Lower leg skin (tissue), 4 donors: ENCODE data around the gene NTN3. TPM values are rescaled to one million over a fixed set of nuclear protein-coding genes. Genes with fewer than 3 reads are reported as not detected.

Experiments used
- DNase-seq, 2 donors: peaks; one replicate each; pipeline ENCODE4 v3.0.0-alpha.2; 2019; ENCODE audit warnings: low spot score in 2 of 2
- H3K4me3 ChIP-seq: fragments of 200-600 bp; sonication (generic); 2 replicates; pipeline ENCODE4 v1.5.1; 2017; ENCODE audit warnings: mild to moderate bottlenecking, low read depth; ENCODE audit not compliant: poor library complexity, severe bottlenecking
- POLR2A ChIP-seq, 2 donors: fragments of 450-650 bp; IDR thresholded peaks; one replicate each; pipeline ENCODE4 v1.6.1; 2016 to 2017; ENCODE audit warnings: antibody characterized with exemption in 2 of 2, mild to moderate bottlenecking in 1 of 2, moderate library complexity in 1 of 2
- WGBS, 2 donors: methylation state at CpG; one replicate each; pipeline ENCODE4 v1.1.5; 2018; 5-methylcytosine and 5-hydroxymethylcytosine counted together
- intact Hi-C: fragments of 100-400 bp; cut with DNase I; formaldehyde crosslinking; loops from one replicate; pipeline ENCODE4 v1.15.0; 2023; ENCODE audit warnings: low total_unique reads
- total RNA-seq, 4 donors: library from RNA; depleted of rRNA; stranded (reverse); fragments of >200 nt; gene quantifications; one replicate each; pipeline ENCODE4 v1.1.0, GENCODE V29; 2016
- TF ChIP-seq, protein P1 (sequence below), 3 donors: fragments of 450-650 bp; IDR thresholded peaks; one replicate each; pipeline ENCODE4 v1.5.1; 2016; ENCODE audit warnings: antibody characterized with exemption in 3 of 3, mild to moderate bottlenecking in 3 of 3, moderate library complexity in 2 of 3

Gene NTN3
- total RNA-seq, 4 donors from 2014 or later = 0.45 to 0.95 TPM; not detected in 2

DNA sequence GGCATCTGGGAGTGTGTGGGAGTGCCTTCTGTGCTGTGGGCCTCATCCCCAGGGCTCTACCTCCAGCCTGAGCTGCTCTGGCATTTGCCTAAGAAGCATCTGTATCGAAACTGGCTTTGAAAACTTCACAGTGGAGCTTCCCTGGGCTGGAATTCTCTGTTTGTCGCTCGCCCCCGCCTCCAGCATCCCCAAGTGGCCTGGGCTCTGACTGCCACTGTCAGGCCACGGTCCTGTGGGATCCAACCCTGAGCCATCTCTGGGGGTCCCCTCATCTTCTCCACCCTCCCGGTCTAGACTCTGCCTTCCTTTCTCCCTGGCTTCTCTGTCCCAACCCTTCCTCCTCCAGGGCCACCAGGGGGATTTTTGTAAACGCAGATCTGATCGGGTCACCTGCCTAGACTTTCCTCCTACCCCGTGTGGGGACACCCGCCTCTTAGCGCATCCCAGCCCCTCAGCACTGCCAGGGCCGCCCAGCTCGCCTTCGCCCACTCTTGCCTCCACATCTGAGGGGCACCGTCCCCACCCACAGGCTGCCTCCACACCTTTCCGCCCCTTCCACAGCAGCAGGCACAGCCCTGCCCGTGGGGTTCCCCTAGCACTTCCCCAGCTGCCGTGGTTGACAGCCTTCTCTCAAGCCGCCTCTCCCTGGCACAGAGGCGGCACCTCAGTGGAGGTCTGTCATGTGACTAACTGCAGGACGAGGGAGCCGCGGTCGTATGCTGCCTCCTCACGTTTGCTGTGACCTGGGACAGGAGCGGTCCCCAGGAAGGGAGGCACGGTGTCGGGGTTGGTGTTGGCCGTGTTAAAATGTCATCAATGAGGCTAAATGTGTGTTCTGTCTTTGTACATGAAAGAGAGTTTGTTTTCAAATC is 15.8 kb downstream of the NTN3 start:
- no peak for TF ChIP-seq POLR2A (IDR thresholded peaks at IDR 0.05)
- no peak overlapping the region for H3K4me3 ChIP-seq
- DNase-seq = peak; percentile 73 to 94
- intact Hi-C loops = no loop called here
- 47 to 52% methylated on average over 29 of the region's 29 CpGs for WGBS, 2 donors

DNA sequence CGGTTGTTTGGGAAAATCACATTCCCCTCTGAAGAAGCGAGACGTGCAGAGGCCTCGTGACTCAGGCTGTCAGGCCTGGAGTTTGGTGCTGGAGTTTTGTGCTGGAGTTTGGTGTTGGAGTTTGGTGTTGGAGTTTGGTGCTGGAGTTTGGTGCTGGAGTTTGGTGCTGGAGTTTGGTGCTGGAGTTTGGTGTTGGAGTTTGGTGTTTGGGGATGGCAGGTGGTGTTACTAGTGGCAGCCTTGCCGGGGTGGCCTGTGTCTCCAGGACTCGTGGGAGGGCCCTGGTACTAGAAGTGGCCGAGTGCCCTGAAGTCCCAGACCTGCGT is 16.4 kb downstream of the NTN3 start:
- H3K4me3 ChIP-seq = no peak overlapping the region
- WGBS, 2 donors = 27 to 48% methylated on average over 8 of the region's 8 CpGs
- DNase-seq = no peak
- intact Hi-C loops = no loop called here
- TF ChIP-seq, protein P1, sequence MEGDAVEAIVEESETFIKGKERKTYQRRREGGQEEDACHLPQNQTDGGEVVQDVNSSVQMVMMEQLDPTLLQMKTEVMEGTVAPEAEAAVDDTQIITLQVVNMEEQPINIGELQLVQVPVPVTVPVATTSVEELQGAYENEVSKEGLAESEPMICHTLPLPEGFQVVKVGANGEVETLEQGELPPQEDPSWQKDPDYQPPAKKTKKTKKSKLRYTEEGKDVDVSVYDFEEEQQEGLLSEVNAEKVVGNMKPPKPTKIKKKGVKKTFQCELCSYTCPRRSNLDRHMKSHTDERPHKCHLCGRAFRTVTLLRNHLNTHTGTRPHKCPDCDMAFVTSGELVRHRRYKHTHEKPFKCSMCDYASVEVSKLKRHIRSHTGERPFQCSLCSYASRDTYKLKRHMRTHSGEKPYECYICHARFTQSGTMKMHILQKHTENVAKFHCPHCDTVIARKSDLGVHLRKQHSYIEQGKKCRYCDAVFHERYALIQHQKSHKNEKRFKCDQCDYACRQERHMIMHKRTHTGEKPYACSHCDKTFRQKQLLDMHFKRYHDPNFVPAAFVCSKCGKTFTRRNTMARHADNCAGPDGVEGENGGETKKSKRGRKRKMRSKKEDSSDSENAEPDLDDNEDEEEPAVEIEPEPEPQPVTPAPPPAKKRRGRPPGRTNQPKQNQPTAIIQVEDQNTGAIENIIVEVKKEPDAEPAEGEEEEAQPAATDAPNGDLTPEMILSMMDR (IDR thresholded peaks at IDR 0.05) = no peak
- TF ChIP-seq POLR2A (IDR thresholded peaks at IDR 0.05) = no peak

DNA sequence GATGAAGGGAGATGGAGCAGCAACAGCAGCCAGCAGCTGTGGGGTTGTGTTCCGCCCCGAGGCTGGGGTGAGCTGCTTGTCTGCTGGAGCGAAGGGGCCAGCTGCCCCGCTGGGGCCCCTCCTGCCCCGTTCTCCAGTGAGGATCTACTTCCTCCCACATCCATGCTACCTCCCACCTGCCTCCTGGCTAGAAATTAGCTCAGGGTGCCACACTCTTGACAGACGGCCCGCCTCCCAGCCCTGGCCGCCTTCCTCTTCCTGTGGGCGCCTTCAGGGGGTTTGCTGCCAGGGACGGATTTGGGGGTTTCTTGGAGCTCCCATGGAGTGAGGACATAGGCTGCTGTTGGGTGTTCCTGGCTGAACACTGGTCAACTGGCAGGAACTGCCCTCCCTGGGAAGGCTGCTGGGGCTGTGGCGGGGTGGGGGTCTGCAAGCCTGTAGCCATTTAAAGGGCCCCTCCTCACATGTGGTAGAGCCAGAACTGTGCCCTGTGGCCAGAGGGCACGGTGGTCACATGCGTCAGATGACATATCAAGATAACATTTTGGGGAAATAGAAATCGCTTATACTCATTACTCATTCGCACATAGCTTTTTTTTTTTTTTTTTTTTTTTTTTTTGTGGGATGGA is 16.9 kb downstream of the NTN3 start:
- 78 to 80% methylated on average over 15 of the region's 15 CpGs for WGBS, 2 donors
- intact Hi-C loops = no loop called here
- TF ChIP-seq, protein P1 (IDR thresholded peaks at IDR 0.05) = no peak
- TF ChIP-seq POLR2A (IDR thresholded peaks at IDR 0.05) = no peak
- no peak overlapping the region for H3K4me3 ChIP-seq
- DNase-seq = no peak

DNA sequence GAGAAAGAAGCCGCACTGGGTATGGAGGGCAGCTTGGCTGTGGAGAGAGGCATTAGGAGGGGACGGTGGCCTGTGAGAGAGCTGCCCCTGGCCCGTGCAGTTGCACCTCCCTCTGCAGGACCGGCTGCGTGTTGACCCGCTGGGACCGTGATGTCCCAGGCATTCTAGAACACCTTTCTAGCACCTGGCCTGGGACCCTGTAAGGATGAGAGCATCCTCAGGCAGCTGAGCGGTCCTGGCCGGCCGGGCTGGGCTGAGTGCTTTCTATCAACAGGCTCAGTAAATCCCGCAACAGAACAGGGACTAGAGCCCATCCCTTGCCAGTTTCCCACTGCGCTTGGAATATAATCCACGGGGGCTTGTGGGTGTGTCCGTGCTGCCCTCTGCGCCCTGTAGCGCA is 18.5 kb downstream of the NTN3 start:
- no peak overlapping the region for H3K4me3 ChIP-seq
- intact Hi-C loops = no loop called here
- no peak for DNase-seq
- 90% methylated on average over 14 to 16 of the region's 16 CpGs for WGBS, 2 donors
- no peak for TF ChIP-seq POLR2A (IDR thresholded peaks at IDR 0.05)
- TF ChIP-seq, protein P1 (IDR thresholded peaks at IDR 0.05) = no peak

DNA sequence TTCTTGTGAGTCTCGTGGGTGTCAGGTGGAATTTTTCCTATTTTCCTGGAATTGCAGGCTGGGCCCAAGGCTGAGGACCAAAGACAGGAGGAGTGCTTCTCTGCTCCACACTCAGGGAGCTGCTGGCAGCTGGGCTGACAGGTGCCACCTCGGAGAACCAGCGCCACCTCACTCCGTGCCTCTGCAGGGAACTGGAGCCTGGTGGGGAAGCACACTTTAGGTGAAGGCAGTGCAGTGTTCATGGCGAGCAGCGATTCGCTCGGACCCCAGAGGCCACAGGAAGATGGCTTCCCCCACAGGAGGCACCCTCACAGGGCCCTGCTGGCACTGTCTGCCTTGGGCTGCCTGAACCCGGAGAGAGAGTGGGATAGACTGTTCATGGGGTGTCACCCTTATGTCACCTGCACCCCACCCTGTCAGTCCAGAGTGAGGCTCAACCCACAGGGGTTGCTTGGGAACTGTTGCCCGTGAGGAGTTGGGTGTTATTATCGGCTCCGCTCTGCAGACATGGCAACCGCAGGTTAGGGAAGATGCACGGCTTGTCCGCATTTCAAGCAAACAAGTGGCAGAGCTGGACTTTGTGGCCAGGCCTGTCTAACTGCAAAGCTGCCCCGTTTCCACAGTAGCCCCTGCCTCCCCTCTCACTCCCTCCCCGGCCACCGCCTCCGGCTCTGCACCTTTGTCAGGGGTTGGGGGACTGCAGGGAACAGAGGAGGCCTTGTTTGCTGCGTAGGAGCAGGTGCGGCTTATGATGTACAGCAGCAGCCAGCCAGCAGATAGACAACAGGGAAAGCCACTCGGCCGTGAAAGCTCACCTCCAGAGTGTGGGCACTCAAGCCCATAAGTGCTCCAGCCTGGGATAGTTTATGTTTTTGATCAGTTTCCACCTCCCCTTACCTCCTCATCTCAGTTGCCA is 19.4 kb downstream of the NTN3 start:
- no peak for DNase-seq
- intact Hi-C loops = no loop called here
- no peak for TF ChIP-seq POLR2A (IDR thresholded peaks at IDR 0.05)
- TF ChIP-seq, protein P1 (IDR thresholded peaks at IDR 0.05) = no peak
- no peak overlapping the region for H3K4me3 ChIP-seq
- 93% methylated on average over 22 to 23 of the region's 23 CpGs for WGBS, 2 donors

DNA sequence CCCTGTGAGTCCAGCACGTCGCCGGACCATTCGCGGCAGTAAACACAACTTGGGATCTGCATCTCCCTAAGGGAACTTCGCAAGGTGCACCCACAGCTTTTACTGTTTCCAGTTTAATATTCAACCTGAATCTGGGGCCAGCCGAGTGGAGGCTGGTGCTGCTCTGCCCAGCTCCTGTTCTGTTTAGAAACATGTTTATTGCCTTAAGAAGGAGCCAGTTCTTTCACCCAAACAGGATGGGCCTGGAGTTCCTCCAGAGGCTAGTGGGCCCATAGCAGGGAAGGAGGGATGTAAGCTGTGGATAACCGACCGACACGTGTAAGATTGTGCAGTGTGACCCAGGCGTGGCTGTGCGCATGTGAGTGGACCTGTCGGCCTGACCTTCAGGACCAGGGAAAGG is 21.2 kb downstream of the NTN3 start:
- 93 to 94% methylated on average over 13 of the region's 13 CpGs for WGBS, 2 donors

More for the DNA sequence above, 21.2 kb downstream of the NTN3 start:
- no peak for DNase-seq
- H3K4me3 ChIP-seq = no peak overlapping the region
- intact Hi-C loops = no loop called here
- TF ChIP-seq, protein P1 (IDR thresholded peaks at IDR 0.05) = no peak
- no peak for TF ChIP-seq POLR2A (IDR thresholded peaks at IDR 0.05)
